Choroid plexus epithelial cell (primary cell): ENCODE measurements around the gene CLK4.
"Not testable (repeated sequence)": the region's sequence is repeated elsewhere in the genome, so short reads cannot be mapped to it uniquely, and the experiment has no call there.

Source experiments
- DNase-seq: peaks from one replicate; pipeline ENCODE4 v3.0.0-alpha.2; 2010; ENCODE audit warnings: low read depth
- H3K4me3 ChIP-seq: 2 replicates; pipeline ENCODE4 v1.5.1; 2011; ENCODE audit warnings: low read depth, mild to moderate bottlenecking, control low read depth, low read length, moderate library complexity
- CTCF ChIP-seq: conservative IDR thresholded peaks from 2 replicates; pipeline ENCODE4 v1.5.1; 2011; ENCODE audit warnings: low read depth, mild to moderate bottlenecking, control low read depth, inconsistent platforms, low read length, moderate library complexity

CLK4 gene

GRCh38 chr5:178589180-178590140 lies 37.4 kb downstream of the CLK4 start:
- H3K4me3 ChIP-seq, result peak overlapping the region; percentile 50
- no peak for TF ChIP-seq CTCF
- DNase-seq, result peak; percentile 50

- no peak for TF ChIP-seq CTCF
- no peak overlapping the region for H3K4me3 ChIP-seq
- no peak for DNase-seq
These were observed 38.1 kb downstream of the CLK4 start for GRCh38 chr5:178588769-178589168.

- no peak overlapping the region for H3K4me3 ChIP-seq
- TF ChIP-seq CTCF, result no peak
- DNase-seq, result no peak
These were observed 38.9 kb downstream of the CLK4 start for GRCh38 chr5:178587763-178588611.

- no peak for DNase-seq
- no peak for TF ChIP-seq CTCF
- no peak overlapping the region for H3K4me3 ChIP-seq
These were observed 40.5 kb downstream of the CLK4 start for GRCh38 chr5:178586396-178586795.

- not testable (repeated sequence) for DNase-seq, H3K4me3 ChIP-seq
These were observed 41.4 kb downstream of the CLK4 start for GRCh38 chr5:178585421-178585820.

GRCh38 chr5:178583279-178583678 lies 43.6 kb downstream of the CLK4 start:
- H3K4me3 ChIP-seq, result no peak overlapping the region
- no peak for TF ChIP-seq CTCF
- DNase-seq, result no peak

- TF ChIP-seq CTCF, result no peak
- no peak for DNase-seq
- no peak overlapping the region for H3K4me3 ChIP-seq
These were observed 44.6 kb downstream of the CLK4 start for GRCh38 chr5:178582291-178582690.
